Measurements from ENCODE around the gene PLCG1. TPM values are rescaled to one million over a fixed set of nuclear protein-coding genes. Genes with fewer than 3 reads are reported as not detected.

Gene PLCG1
- total and polyA plus RNA-seq, 2 of the 8 experiments (the other 6 are each of a cell fraction or from before 2014, with no cell fraction given) = 103 to 154 TPM

GRCh38 chr20:41174782-41175181 lies 37.4 kb downstream of the PLCG1 start:
- no peaks in the 10 kb centered on the region for H3K9me3 ChIP-seq (ENCODE audit: insufficient read depth in 2 of 2, low read depth in 1 of 2, low read length in 1 of 2)
- H3K14ac ChIP-seq (ENCODE audit: insufficient read length) = no peak overlapping the region
- H3K56ac ChIP-seq (replicated peaks; ENCODE audit: insufficient read length, low read depth, low read length) = no peak overlapping the region
- H2BK120ac ChIP-seq (replicated peaks; ENCODE audit: low read depth, low read length) = no peak overlapping the region
- H2BK12ac ChIP-seq (ENCODE audit: low read depth, low read length) = no peak overlapping the region
- H4K20me1 ChIP-seq (replicated peaks in 1 of 2; ENCODE audit: control insufficient read depth in 1 of 2, insufficient read depth in 2 of 2, low read length in 2 of 2) = peaks cover 12% of the 10 kb centered on the region in 2 experiments
- no peak overlapping the region for H2AK5ac ChIP-seq (ENCODE audit: low read depth, low read length)
- no peak for FAIRE-seq
- no peak overlapping the region for H3K23ac ChIP-seq (ENCODE audit: insufficient read length)
- DNase-seq (ENCODE audit: low read depth in 1 of 2, low spot score in 2 of 2) = no peak
- no peaks in the 10 kb centered on the region; the same call in 1 of the 2 replicates for H3K79me1 ChIP-seq (ENCODE audit: low read depth, low read length)
- no peak overlapping the region for H2BK15ac ChIP-seq (ENCODE audit: low read length)
- H3K23me2 ChIP-seq (ENCODE audit: low read depth, low read length) = no peaks in the 10 kb centered on the region
- no peak overlapping the region for H4K5ac ChIP-seq (ENCODE audit: insufficient read length, low read depth, low read length)
- peaks cover 28 to 61% (median 49%) of the 10 kb centered on the region in 4 experiments for H3K36me3 ChIP-seq (ENCODE audit: control insufficient read depth in 2 of 4, insufficient read depth in 4 of 4, low read length in 3 of 4)
- no peak overlapping the region for H3K4me3 ChIP-seq (ENCODE audit: extremely low read depth in 1 of 4, insufficient read depth in 2 of 4, low read depth in 3 of 4, low read length in 4 of 4)
- no peak overlapping the region for H4K91ac ChIP-seq (replicated peaks; ENCODE audit: insufficient read length, low read length)
- no peak overlapping the region for H2AFZ ChIP-seq (ENCODE audit: low read length)
- no peak overlapping the region for H2BK20ac ChIP-seq (ENCODE audit: low read length)
- H4K8ac ChIP-seq (ENCODE audit: extremely low read depth, insufficient read depth, low read length) = no peak overlapping the region
- no peak overlapping the region for H3K4me2 ChIP-seq (ENCODE audit: insufficient read depth in 1 of 2, low read depth in 2 of 2, low read length in 2 of 2)
- H3K79me2 ChIP-seq (ENCODE audit: control insufficient read depth in 1 of 2, insufficient read depth in 2 of 2, low read length in 2 of 2) = no peaks in the 10 kb centered on the region
- H3K27ac ChIP-seq (ENCODE audit: low read depth, low read length) = no peak overlapping the region
- H3K4ac ChIP-seq (replicated peaks; ENCODE audit: insufficient read length, low read depth, low read length) = no peak overlapping the region
- H3K9ac ChIP-seq (replicated peaks in 1 of 4; ENCODE audit: extremely low read depth in 1 of 4, low read depth in 3 of 4, low read length in 3 of 4) = no peak overlapping the region
- H3K4me1 ChIP-seq (replicated peaks in 1 of 4; ENCODE audit: control insufficient read depth in 3 of 4, insufficient read depth in 4 of 4, low read length in 3 of 4) = peaks cover 0 to 4% (median 0%) of the 10 kb centered on the region in 4 experiments; a peak in 1 of 7 replicates
- ChIA-PET CTCF (ENCODE audit: partially characterized antibody) (interaction anchor here (0.9 to 7.3 kb wide), 4 partner anchors 10 to 164 kb away, joined by 3 to 112 read pairs (median 4); partner anchors contain the start of gene LPIN3), POLR2A (ENCODE audit: partially characterized antibody) (no interaction called here)
- no peak overlapping the region for H2BK5ac ChIP-seq (ENCODE audit: low read depth, low read length)
- no peaks in the 10 kb centered on the region for H3K27me3 ChIP-seq (replicated peaks in 1 of 4; ENCODE audit: control insufficient read depth in 3 of 4, extremely low read depth in 1 of 4, insufficient read depth in 3 of 4, low read length in 3 of 4)
- no peak overlapping the region for H3K18ac ChIP-seq (ENCODE audit: extremely low read depth, low read length)
- WGBS, 2 experiments (ENCODE audit: extremely low coverage in 1 of 2, insufficient coverage in 1 of 2, insufficient read length in 1 of 2, insufficient replicate concordance in 2 of 2, low coverage in 1 of 2, low lambda C conversion rate in 2 of 2, missing lambda C conversion rate in 1 of 2) = 87% methylated on average over 2 of the region's 2 CpGs; no CpG with 5 or more reads in 1 of the 2 experiments
- TF ChIP-seq ATF3 (IDR thresholded peaks at IDR 0.05; ENCODE audit: insufficient read depth, low read depth, low read length) (no peak), SAP30 (IDR thresholded peaks at IDR 0.05; ENCODE audit: insufficient read depth, insufficient replicate concordance, low read length) (no peak), TCF12 (IDR thresholded peaks at IDR 0.05; ENCODE audit: low read depth, low read length) (no peak), POLR2AphosphoS5 (IDR thresholded peaks at IDR 0.05; ENCODE audit: low read depth, low read length) (no peak), SIN3A (conservative IDR thresholded peaks at IDR 0.05 in 1 of 2, IDR thresholded peaks at IDR 0.05 in 1 of 2; ENCODE audit: low read depth in 1 of 2, low read length in 2 of 2) (no peak), SIRT6 (IDR thresholded peaks at IDR 0.05; ENCODE audit: low read length) (no peak), USF2 (IDR thresholded peaks at IDR 0.05; ENCODE audit: low read length) (no peak), SP2 (IDR thresholded peaks at IDR 0.05; ENCODE audit: low read length) (no peak), CBX8 (IDR thresholded peaks at IDR 0.05; ENCODE audit: borderline replicate concordance, low read depth, low read length) (no peak)
- TF ChIP-seq, protein P1, sequence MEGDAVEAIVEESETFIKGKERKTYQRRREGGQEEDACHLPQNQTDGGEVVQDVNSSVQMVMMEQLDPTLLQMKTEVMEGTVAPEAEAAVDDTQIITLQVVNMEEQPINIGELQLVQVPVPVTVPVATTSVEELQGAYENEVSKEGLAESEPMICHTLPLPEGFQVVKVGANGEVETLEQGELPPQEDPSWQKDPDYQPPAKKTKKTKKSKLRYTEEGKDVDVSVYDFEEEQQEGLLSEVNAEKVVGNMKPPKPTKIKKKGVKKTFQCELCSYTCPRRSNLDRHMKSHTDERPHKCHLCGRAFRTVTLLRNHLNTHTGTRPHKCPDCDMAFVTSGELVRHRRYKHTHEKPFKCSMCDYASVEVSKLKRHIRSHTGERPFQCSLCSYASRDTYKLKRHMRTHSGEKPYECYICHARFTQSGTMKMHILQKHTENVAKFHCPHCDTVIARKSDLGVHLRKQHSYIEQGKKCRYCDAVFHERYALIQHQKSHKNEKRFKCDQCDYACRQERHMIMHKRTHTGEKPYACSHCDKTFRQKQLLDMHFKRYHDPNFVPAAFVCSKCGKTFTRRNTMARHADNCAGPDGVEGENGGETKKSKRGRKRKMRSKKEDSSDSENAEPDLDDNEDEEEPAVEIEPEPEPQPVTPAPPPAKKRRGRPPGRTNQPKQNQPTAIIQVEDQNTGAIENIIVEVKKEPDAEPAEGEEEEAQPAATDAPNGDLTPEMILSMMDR (IDR thresholded peaks at IDR 0.05; ENCODE audit: control extremely low read depth in 1 of 3, insufficient read depth in 1 of 3, low read depth in 1 of 3, low read length in 3 of 3) = no peak
